NCI-H187 (cell line): ENCODE data around the gene RFX8.
"Not testable (repeated sequence)": the region's sequence is repeated elsewhere in the genome, so short reads cannot be mapped to it uniquely, and the experiment has no call there.

Experiments
- DNase-seq, 2 experiments: peaks; one replicate each; lab custom pipeline; 2025; lab: John Stamatoyannopoulos, UW

The RFX8 gene

GRCh38 chr2:101440127-101440738 is 34.7 kb downstream of the RFX8 start:
- DNase-seq, result no peak

DNA sequence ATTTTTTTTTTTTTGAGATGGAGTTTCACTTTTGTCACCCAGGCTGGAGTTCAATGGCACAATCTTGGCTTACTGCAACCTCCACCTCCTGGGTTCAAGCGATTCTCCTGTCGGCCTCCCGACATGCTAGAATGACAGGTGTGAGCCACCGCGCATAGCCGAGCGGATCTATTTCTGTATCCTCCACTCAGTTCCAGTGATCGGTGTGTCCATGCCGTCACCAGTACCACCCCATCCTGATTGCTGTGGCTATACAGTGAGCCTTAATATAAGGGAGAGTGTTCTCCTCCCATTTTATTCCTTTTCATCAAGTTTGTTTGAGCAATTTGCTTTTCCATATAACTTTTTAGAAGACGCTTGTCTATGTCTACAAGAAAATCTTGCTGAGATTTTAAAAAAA is 35.2 kb downstream of the RFX8 start:
- DNase-seq, result no peak

DNA sequence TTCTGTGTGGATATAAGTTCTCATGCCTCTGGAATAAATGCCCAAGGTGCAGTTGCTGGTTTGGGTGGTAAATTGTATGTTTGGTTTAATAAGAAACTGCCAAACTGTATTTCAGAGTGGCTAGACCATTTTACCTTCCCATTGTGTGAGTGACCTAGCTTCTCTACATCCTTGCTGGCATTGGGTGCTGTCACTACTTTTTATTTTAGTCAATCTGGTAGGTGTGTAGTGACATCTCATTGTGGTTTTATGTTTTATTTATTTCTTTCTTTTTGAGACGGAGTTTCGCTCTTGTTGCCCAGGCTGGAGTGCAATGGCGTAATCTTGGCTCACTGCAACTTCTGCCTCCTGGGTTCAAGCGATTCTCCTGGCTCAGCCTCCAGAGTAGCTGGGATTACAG is 36.4 kb downstream of the RFX8 start:
- not testable (repeated sequence) for DNase-seq

GRCh38 chr2:101435001-101435862 is 39.7 kb downstream of the RFX8 start:
- no peak for DNase-seq

DNA sequence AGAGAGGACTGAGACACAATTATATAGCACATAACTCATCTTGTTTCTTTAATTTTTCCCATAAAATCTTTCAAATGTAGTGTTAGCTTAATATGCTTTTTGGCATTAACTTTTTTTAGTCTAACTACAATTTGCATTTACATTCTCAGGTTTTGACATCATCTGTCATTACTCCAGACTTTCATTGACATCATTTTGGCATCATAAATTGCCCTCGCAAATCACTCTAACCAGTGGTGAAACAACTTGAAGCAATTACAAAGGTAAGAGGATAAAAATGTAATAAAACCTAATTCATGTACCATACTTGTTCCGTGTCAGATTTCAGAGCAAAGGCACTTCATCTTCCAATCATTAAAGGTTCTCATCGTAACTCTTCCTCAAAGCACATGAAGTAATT is 41.4 kb downstream of the RFX8 start:
- no peak for DNase-seq

DNA sequence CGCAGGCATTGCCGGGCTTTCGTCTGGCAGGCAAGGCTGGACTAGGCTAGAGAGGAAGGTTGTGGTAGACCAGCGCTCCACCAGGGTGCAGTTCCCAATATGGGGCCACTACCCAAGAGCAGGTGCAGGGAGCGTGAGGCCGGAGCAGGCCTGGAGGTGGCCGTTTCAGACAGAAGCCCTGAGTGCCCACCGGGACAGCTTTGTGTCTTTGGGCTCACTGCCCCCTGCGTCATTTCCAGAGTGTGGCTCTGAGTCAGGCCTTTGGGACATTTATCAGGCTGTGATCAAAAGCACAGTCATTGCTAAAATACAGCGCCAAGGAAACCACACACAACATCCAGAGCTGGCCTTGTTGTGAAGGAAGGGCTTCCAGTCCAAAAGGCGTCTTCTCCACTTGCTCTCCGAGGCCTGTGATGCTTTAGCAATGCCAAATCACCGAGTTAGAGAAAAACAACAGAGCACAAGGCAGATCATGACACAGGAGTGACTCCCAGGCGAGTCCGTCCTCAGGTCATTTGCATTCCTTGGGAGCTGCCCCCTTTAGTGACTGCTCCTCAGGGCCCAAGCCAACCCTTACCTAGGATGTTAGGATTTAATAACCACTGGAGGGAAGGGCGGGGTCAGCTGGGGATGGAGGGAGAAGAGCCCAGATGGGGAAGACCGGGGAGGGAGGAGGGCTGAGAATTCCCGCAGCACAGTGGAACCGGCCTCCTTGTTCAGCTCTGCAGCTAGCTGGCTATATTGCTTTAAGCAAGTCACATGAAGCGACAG is 42.3 kb downstream of the RFX8 start:
- no peak for DNase-seq

- no peak for DNase-seq
These were observed 43.4 kb downstream of the RFX8 start for GRCh38 chr2:101431486-101431885.

GRCh38 chr2:101430156-101430555 is 44.8 kb downstream of the RFX8 start:
- DNase-seq, result no peak

DNA sequence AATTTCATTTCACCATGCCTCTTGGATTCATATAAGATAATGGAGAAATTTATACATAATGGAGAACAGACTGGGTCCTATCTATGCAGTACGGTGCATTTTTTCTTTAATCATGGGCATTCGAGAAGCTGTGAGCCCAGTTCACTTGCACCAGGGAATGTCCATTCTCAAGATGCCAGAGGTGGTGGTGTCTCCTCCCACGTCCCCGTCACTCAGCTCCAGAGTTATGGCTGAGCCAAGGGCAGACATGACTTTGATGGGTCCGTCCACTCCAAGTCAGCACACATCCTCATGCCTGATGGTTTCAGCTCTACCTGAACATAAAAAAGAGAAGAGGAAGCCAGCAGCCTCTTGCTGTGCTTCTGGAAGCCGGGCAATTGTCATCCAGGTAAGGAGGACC is 45.5 kb downstream of the RFX8 start:
- DNase-seq, result no peak

GRCh38 chr2:101428422-101429176 is 46.3 kb downstream of the RFX8 start:
- no peak for DNase-seq

DNA sequence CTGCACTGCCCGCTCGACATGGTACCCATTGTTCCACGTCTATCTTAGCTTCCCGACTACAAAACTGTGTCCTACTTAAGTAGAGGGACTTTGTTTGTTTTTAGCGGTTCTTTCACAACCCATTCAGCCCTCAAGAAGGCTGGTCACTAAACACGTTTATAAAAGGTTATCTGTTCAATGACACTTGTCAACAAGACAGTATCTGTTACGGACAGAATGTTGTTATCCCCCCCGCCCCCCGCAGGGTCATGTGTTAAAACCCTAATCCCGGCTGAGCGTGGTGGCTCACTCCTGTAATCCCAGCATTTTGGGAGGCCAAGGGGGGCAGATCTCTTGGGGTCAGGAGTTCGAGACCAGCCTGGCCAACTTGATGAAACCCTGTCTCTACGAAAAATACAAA is 47.2 kb downstream of the RFX8 start:
- no peak for DNase-seq

DNA sequence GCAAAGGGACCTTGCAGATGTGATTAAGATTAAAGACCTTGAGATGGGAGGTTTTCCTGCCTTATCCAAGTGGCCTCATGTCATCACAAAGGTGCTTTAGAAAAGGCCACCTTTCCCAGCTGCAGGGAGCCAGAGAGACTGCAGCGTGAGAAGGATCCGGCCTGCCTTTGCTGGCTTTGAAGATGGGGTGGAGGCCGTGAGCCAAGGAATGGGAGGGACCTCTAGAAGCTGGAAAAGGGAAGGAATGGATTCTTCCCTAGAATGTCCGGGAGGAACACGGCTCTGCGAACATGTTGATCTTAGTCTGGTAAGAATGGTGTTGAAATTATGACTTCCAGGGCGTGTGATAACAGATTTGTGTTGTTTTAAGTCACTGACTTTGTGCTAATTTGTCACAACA is 47.7 kb downstream of the RFX8 start:
- DNase-seq, result no peak

GRCh38 chr2:101426822-101427221 is 48.1 kb downstream of the RFX8 start:
- no peak for DNase-seq

- no peak for DNase-seq
These were observed 54.3 kb downstream of the RFX8 start for GRCh38 chr2:101420623-101421022.

DNA sequence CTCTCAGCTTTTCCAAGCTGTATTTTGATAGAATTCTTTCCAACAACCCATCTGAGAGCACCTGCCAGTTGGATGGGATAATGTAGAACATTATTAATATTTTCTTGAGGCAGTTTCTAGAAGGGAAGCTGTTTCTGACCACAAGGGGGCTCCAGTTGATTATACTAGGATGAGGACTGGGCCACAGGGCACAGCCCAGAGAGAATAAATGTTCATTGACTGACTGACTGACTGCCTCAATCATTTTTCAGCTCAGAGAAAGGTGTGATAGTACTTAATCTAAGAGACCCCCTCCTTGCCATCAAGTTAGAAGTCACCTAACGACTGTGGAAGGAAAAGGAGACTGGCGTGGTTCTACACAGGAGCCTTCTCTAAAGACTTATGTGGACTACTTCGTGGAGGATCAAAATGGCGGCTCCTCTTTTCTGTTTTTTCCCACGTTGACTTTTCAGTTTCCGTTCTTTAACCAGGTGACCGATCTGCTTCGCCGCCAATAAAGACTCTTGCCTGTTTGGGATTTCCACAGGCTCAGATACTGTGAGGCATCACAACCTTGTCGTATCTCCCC is 55.7 kb downstream of the RFX8 start:
- DNase-seq, result no peak

GRCh38 chr2:101418460-101419095 is 56.3 kb downstream of the RFX8 start:
- DNase-seq, result no peak

- DNase-seq, result no peak
These were observed 58.3 kb downstream of the RFX8 start for GRCh38 chr2:101416609-101417008.

DNA sequence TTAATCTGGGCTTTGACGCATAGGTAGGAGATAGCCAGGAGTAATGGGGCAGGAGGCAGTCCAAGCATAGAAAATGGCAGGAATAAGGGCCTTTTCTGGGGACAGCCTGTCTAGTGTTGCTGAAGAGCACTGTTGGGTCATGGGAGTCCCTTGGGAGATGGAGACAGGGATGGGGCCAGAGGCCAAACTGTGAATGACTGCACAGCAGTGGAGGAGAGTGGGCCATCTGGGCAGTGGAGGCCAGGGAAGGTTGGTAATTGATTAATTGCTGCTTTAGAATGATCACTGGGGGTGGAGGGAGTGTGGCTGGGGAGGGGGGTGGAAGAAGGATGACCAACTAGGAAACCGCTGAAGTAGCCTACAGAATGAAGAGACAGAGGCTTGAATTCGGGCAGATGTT is 59.0 kb downstream of the RFX8 start:
- DNase-seq, result no peak

GRCh38 chr2:101415220-101415619 is 59.7 kb downstream of the RFX8 start:
- no peak for DNase-seq

DNA sequence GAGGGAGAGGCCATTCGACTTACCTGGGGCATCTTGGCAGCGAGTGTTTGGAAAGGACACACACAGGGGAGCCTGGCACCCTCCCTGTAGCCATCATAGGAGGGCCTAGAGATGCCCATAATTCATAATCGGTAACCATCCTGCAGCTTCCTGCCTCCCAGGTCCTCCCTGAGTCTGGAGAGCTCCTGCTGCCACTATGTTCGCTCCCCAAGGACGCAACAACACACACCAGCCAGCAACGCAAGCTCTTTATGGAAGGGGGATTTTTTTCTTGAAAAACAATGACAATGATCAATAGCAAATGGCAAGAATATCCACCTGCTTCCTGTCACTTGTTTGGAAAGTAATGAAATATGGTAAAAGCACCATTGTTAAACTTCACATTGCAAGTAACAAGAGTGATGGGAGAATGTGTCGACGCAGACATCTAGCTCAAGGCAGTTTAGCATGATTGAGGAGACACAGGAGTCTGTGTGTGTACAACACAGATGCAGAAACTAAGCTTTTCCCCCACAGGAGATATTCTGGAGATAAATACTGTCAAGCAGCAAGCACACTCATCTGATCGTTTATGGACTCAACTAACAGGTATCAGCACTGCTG is 62.7 kb downstream of the RFX8 start:
- no peak for DNase-seq

- no peak for DNase-seq
These were observed 64.2 kb downstream of the RFX8 start for GRCh38 chr2:101410746-101411145.
